HG03060 (cell line): ENCODE data around the gene NRF1.

Source experiments
- ATAC-seq: cut with Tn5 transposase; IDR thresholded peaks from one replicate; pipeline ENCODE4 v1.9.1; 2021; ENCODE audit warnings: low read depth, moderate number of reproducible peaks; ENCODE audit not compliant: unreplicated experiment

Gene NRF1

DNA sequence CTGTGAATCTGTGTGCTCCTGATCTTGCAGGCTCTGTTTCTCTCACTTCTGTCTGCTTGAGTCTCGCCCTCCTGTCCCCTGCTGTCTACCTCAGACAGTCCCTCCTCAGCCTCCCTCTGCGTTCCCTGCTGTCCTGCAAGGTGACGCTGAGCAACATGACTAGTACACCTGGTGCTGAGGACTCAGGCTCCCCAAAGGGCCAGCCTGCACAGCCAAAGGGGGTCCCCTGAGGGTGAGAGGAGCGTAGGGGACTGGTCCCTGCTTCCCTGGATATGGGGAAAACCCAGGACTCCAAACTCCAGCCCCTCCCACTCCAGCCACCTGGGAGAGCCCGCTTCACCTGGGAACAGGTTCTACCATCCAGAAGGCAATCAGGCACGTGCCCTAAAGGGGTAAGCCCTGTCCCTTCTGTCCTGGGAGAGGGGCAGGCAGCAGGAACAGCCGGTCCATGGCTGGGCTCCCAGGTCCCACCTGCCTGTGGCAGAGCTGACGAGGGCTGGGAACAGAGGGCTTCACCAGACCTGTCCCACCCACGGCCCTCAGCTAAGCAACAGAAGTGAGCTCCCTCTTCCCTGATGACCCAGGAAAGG, 184.8 kb downstream of the NRF1 start:
- no peak for ATAC-seq

DNA sequence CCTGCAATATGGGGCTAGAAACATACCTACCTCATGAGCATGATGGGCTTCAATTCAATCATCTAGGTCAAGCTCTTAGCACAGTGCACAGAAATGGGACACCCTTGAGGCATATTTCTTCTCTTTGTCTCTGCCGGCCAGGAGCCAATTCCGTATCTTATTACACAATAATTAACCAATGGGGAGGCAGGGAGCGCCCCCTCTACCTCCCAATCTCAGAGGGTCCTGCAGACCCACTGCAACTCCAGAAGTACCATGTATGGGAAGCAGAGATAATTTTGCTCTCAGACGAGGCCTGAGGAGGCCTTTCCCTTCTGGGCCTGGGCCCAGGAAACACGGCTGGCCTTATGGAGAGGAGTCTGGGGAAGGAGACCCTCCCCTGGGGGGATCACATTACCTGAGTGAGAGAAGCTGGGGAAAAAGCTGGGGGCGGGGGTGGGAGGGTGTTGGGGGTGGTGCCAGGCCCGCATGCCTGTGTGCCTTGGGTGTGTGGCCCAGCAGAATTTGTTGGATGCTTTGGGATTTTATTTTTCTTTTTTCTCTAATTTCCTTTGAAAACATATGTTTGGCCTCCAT, 185.8 kb downstream of the NRF1 start:
- ATAC-seq, result no peak

DNA sequence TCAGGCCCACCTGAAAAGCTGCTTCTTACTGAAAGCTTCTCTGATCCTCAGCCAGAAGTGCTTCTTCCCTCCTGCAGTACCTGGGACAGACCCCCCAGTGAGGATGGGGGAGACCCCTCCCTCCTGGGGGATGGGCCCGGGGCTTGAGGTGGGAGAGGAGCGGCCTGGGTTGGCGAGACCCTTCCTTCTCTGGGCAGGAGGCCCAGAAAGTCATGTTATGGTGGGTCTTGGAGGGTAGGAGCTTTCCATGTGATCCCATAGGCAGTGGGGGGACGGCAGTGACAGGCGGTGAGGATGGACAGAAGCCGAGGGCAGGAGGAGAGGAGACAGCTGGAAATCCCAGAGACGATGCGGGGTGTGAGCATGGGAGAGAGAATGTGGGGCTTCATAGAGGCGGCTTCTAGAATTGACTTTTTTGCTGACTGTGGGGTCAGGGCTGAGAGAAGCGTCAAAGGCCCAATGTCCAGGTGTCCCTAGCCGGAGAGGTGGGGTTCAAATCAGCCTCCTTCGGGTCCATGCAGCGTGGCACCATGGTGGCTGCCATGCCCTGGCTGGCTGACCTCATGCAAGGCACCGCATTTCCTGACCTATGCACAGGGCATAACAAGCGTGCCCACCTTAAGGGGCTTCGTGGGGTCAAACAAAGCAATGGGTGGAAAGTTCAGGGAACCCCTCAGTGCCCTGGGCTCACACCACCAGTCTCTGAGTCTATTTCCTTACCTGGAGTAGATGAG, 187.3 kb downstream of the NRF1 start:
- ATAC-seq, result no peak

- ATAC-seq, result no peak
These were observed 187.9 kb downstream of the NRF1 start for GRCh38 chr7:129799350-129799955.

- ATAC-seq, result no peak
These were observed 189.4 kb downstream of the NRF1 start for GRCh38 chr7:129800901-129801300.

DNA sequence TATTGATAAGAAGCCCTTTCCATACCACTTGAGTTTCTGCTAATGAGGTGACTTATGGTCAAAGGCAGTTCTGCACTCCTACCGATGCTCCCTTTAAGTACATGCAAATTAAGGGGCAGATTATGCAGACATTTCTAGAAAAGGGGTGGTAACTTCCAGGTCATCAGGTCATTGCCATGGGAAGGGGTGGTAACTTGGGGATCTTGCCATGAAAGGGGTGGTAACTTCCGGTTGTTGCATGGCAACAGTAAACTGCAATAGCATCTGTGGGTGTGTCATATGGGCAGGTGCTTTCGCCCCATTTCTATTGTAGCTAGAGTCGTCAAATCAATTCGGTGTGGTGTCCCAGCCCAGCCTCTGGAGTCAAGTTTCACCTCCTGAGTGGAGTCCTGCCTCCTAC, 190.4 kb downstream of the NRF1 start:
- ATAC-seq, result no peak

- no peak for ATAC-seq
These were observed 192.1 kb downstream of the NRF1 start for GRCh38 chr7:129803546-129804081.

- ATAC-seq, result no peak
These were observed 192.8 kb downstream of the NRF1 start for GRCh38 chr7:129804111-129804889.

- ATAC-seq, result no peak
These were observed 193.6 kb downstream of the NRF1 start for GRCh38 chr7:129804890-129805719.
